A673 (cell line): ENCODE data around the gene KCNK15. TPM values are rescaled to one million over a fixed set of nuclear protein-coding genes. Genes with fewer than 3 reads are reported as not detected.

Experiments
- BruUV-seq: library from RNA; stranded (reverse); fragments of 400-500 nt; replicated peaks from 2 replicates; lab custom pipeline; 2021; lab: Mats Ljungman, UMichigan
- CTCF ChIA-PET: fragments of 300-600 bp; sonication (Branson Sonifier 250); formaldehyde crosslinking; loops from one replicate; lab custom pipeline; 2022; ENCODE audit warnings: antibody characterized with exemption; lab: Charles Lee
- POLR2A ChIA-PET: fragments of 300-600 bp; sonication (Branson Sonifier 250); formaldehyde crosslinking; loops from one replicate; lab custom pipeline; 2022; ENCODE audit warnings: antibody characterized with exemption; ENCODE audit not compliant: low non-redundant PET; lab: Charles Lee
- DNase-seq: peaks from one replicate; pipeline ENCODE4 v3.0.0-alpha.2; 2015; ENCODE audit warnings: low spot score
- H3K27ac ChIP-seq: fragments of 200-600 bp; sonication (generic); 2 replicates; pipeline ENCODE4 v1.5.1; 2016; ENCODE audit warnings: mixed run types, low read depth, mild to moderate bottlenecking, mixed read lengths, antibody characterized with exemption, low read length; ENCODE audit not compliant: poor library complexity, severe bottlenecking
- H3K27me3 ChIP-seq: fragments of 200-600 bp; sonication (generic); replicated peaks from 2 replicates; pipeline ENCODE4 v1.6.1; 2017; ENCODE audit warnings: mixed run types, low read depth, mild to moderate bottlenecking, mixed read lengths, antibody characterized with exemption, low read length; ENCODE audit not compliant: insufficient read depth, poor library complexity
- H3K36me3 ChIP-seq: fragments of 200-600 bp; sonication (generic); 2 replicates; pipeline ENCODE4 v1.6.1; 2016; ENCODE audit warnings: mixed run types, mild to moderate bottlenecking, mixed read lengths, antibody characterized with exemption, low read length; ENCODE audit not compliant: insufficient read depth, poor library complexity, severe bottlenecking
- H3K4me1 ChIP-seq: fragments of 200-600 bp; sonication (generic); 2 replicates; pipeline ENCODE4 v1.6.1; 2017; ENCODE audit warnings: mixed run types, mild to moderate bottlenecking, mixed read lengths, antibody characterized with exemption, low read length; ENCODE audit not compliant: insufficient read depth, poor library complexity, severe bottlenecking
- H3K4me3 ChIP-seq: fragments of 200-600 bp; sonication (generic); 2 replicates; pipeline ENCODE4 v1.5.1; 2016; ENCODE audit warnings: low read depth, mixed run types, mild to moderate bottlenecking, mixed read lengths, low read length; ENCODE audit not compliant: poor library complexity, severe bottlenecking
- H3K9me3 ChIP-seq: fragments of 200-600 bp; sonication (generic); 2 replicates; pipeline ENCODE4 v1.6.1; 2016; ENCODE audit warnings: mixed run types, low read depth, mild to moderate bottlenecking, mixed read lengths, antibody characterized with exemption, low read length; ENCODE audit not compliant: poor library complexity, severe bottlenecking
- CTCF ChIP-seq: fragments of 300-800, 200-600 bp; sonication (generic); conservative IDR thresholded peaks from 2 replicates; pipeline ENCODE4 v1.5.1; 2017; ENCODE audit warnings: low read depth, mild to moderate bottlenecking, antibody characterized with exemption, low read length, moderate library complexity, mixed read lengths
- EZH2 ChIP-seq: fragments of 200-600 bp; sonication (generic); IDR thresholded peaks from 2 replicates; pipeline ENCODE4 v1.6.1; 2017; ENCODE audit warnings: borderline replicate concordance, low read depth, mild to moderate bottlenecking, mixed read lengths, antibody characterized with exemption, low read length; ENCODE audit not compliant: poor library complexity, severe bottlenecking
- intact Hi-C: fragments of 100-400 bp; cut with micrococcal nuclease; formaldehyde crosslinking; loops from one replicate; pipeline ENCODE4 v1.10.0; 2022; ENCODE audit not compliant: unreplicated experiment
- total RNA-seq: library from RNA; stranded (reverse); gene quantifications from 2 replicates; pipeline ENCODE4 v1.2.3, GENCODE V29; 2021

KCNK15 gene
- total RNA-seq, 1 experiment from 2014 or later = not detected

DNA sequence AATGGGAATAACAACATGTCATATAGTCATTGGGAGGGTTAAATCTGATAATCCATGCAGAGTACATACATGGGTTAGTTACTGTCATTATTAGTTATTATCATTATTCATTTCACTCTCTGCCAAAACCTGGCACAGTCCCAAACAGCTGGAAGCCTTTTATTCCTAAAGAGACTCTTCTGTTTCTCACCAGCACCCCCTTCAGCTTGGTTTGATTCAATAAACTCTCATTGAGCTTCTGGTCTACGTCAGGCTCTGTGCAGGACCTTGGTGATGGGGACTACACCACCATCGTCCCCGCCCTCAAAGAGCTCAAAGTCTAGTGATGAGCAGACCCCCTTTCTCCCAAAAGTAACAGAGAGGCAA is 2.3 kb downstream of the KCNK15 start:
- no peak for TF ChIP-seq CTCF
- TF ChIP-seq EZH2 = no peak
- Histone ChIP-seq H3K4me1 (peaks cover 14% of the 10 kb centered on the region), H3K9me3 (no peaks in the 10 kb centered on the region), H3K36me3 (no peaks in the 10 kb centered on the region), H3K27me3 (peaks cover 18% of the 10 kb centered on the region), H3K4me3 (no peak overlapping the region), H3K27ac (no peak overlapping the region)
- BruUV-seq = no TSS peak
- DNase-seq = peak; percentile 73
- ChIA-PET CTCF (interaction anchor here (0.6 to 1.8 kb wide), 8 partner anchors 11 to 222 kb away, joined by 3 to 10 read pairs (median 5); partner anchors contain the start of gene RIMS4), POLR2A (no interaction called here)
- intact Hi-C loops = no loop called here

GRCh38 chr20:44750081-44750805 is 4.6 kb downstream of the KCNK15 start:
- POLR2A ChIA-PET = no interaction called here
- Histone ChIP-seq H3K27ac (no peak overlapping the region), H3K4me3 (no peak overlapping the region), H3K9me3 (no peaks in the 10 kb centered on the region), H3K36me3 (no peaks in the 10 kb centered on the region), H3K4me1 (peaks cover 14% of the 10 kb centered on the region), H3K27me3 (peaks cover 18% of the 10 kb centered on the region)
- BruUV-seq = no TSS peak
- intact Hi-C loops = no loop called here
- TF ChIP-seq EZH2 (no peak), CTCF (peak; percentile 41; the same call in 1 of the 2 replicates)
- no peak for DNase-seq
- CTCF ChIA-PET = no interaction called here

- ChIA-PET POLR2A (no interaction called here), CTCF (no interaction called here)
- H3K9me3 ChIP-seq = no peaks in the 10 kb centered on the region
- H3K27me3 ChIP-seq = peaks cover 14% of the 10 kb centered on the region
- no TSS peak for BruUV-seq
- H3K4me3 ChIP-seq = no peak overlapping the region
- TF ChIP-seq CTCF = no peak
- no peak for TF ChIP-seq EZH2
- no peak for DNase-seq
- intact Hi-C loops = no loop called here
- no peaks in the 10 kb centered on the region for H3K36me3 ChIP-seq
- H3K4me1 ChIP-seq = peaks cover 6% of the 10 kb centered on the region
- H3K27ac ChIP-seq = no peak overlapping the region
These were observed 6.7 kb downstream of the KCNK15 start for GRCh38 chr20:44752099-44752931.
